Suprapubic skin (tissue), 4 donors: ENCODE data around the gene ANO4.

Experiments
- CTCF ChIP-seq, 2 donors: fragments of 200-600 bp in 1 of 2; fragments of 450-650 bp in 1 of 2; sonication (generic) in 1 of 2; IDR thresholded peaks; one replicate each; pipeline ENCODE4 v1.5.1; 2016 to 2019; ENCODE audit warnings: antibody characterized with exemption in 2 of 2, mild to moderate bottlenecking in 1 of 2, moderate library complexity in 1 of 2
- POLR2A ChIP-seq, 2 donors: fragments of 450-650 bp; IDR thresholded peaks; one replicate each; pipeline ENCODE4 v1.6.1; 2017; ENCODE audit warnings: antibody characterized with exemption in 2 of 2, mild to moderate bottlenecking in 2 of 2, moderate library complexity in 2 of 2
- POLR2AphosphoS5 ChIP-seq, 3 donors: sonication (generic); formaldehyde crosslinking; IDR thresholded peaks; one replicate each; pipeline ENCODE4 v1.6.1; 2017; ENCODE audit warnings: antibody characterized with exemption in 3 of 3

GRCh38 chr12:100901266-100901665 lies 106.7 kb downstream of the ANO4 start:
- TF ChIP-seq CTCF (IDR thresholded peaks at IDR 0.05) (no peak), POLR2A (IDR thresholded peaks at IDR 0.05) (no peak), POLR2AphosphoS5 (IDR thresholded peaks at IDR 0.05) (no peak)
